SU-DHL-6 (cell line): Measurements from ENCODE around the gene SGPL1.

Experiments used
- CTCF ChIP-seq: fragments of 200-600 bp; sonication (generic); IDR thresholded peaks from one replicate; pipeline ENCODE4 v1.5.1; 2017; ENCODE audit warnings: antibody characterized with exemption, mild to moderate bottlenecking, low read length, moderate library complexity; ENCODE audit not compliant: insufficient read depth, poor library complexity, severe bottlenecking
- EZH2phosphoT487 ChIP-seq: fragments of 200-600 bp; sonication (generic), shearing (Covaris generic); conservative IDR thresholded peaks from 2 replicates; pipeline ENCODE4 v1.6.1; 2018; ENCODE audit warnings: mild to moderate bottlenecking, antibody characterized with exemption, low read length, moderate library complexity, mixed read lengths

- TF ChIP-seq CTCF (no peak), EZH2phosphoT487 (no peak)
These were observed 76.9 kb downstream of the SGPL1 start for GRCh38 chr10:70892631-70893030.
